COR-L47 (cell line): ENCODE results near the gene PPIL4.
"Not testable (repeated sequence)": the region's sequence is repeated elsewhere in the genome, so short reads cannot be mapped to it uniquely, and the experiment has no call there.

Experiments used
- DNase-seq: peaks from one replicate; lab custom pipeline; 2025; lab: John Stamatoyannopoulos, UW

Gene PPIL4

GRCh38 chr6:149483849-149484655, 61.8 kb downstream of the PPIL4 start:
- DNase-seq, result no peak

GRCh38 chr6:149483334-149483725, 62.5 kb downstream of the PPIL4 start:
- no peak for DNase-seq

- no peak for DNase-seq
These were observed 63.1 kb downstream of the PPIL4 start for GRCh38 chr6:149482545-149483333.

GRCh38 chr6:149480502-149481280, 65.2 kb downstream of the PPIL4 start:
- no peak for DNase-seq

- DNase-seq, result no peak
These were observed 67.1 kb downstream of the PPIL4 start for GRCh38 chr6:149478631-149479314.

GRCh38 chr6:149477544-149477943, 68.3 kb downstream of the PPIL4 start:
- no peak for DNase-seq

- DNase-seq, result no peak
These were observed 68.9 kb downstream of the PPIL4 start for GRCh38 chr6:149476789-149477455.

- DNase-seq, result no peak
These were observed 71.5 kb downstream of the PPIL4 start for GRCh38 chr6:149474108-149474935.

- DNase-seq, result no peak
These were observed 72.5 kb downstream of the PPIL4 start for GRCh38 chr6:149473080-149474052.

GRCh38 chr6:149472241-149472640, 73.6 kb downstream of the PPIL4 start:
- DNase-seq, result no peak

- no peak for DNase-seq
These were observed 74.0 kb downstream of the PPIL4 start for GRCh38 chr6:149471801-149472200.

GRCh38 chr6:149470948-149471347, 74.9 kb downstream of the PPIL4 start:
- no peak for DNase-seq

- no peak for DNase-seq
These were observed 77.7 kb downstream of the PPIL4 start for GRCh38 chr6:149468179-149468578.

- no peak for DNase-seq
These were observed 78.6 kb downstream of the PPIL4 start for GRCh38 chr6:149467265-149467664.

GRCh38 chr6:149464411-149464810, 81.4 kb downstream of the PPIL4 start:
- DNase-seq, result no peak

GRCh38 chr6:149463781-149464180, 82.1 kb downstream of the PPIL4 start:
- DNase-seq, result no peak

- DNase-seq, result not testable (repeated sequence)
These were observed 83.1 kb downstream of the PPIL4 start for GRCh38 chr6:149462712-149463111.

GRCh38 chr6:149461670-149462069, 84.2 kb downstream of the PPIL4 start:
- DNase-seq, result no peak

GRCh38 chr6:149460249-149460648, 85.6 kb downstream of the PPIL4 start:
- DNase-seq, result not testable (repeated sequence)
